Measurements from ENCODE around the gene BACH2. TPM values are rescaled to one million over a fixed set of nuclear protein-coding genes. Genes with fewer than 3 reads are reported as not detected.
A peak's percentile ranks its signal among the peaks of the same experiment; 100 is the strongest.

The BACH2 gene
- total and polyA plus RNA-seq, 2 of the 8 experiments (the other 6 are each of a cell fraction or from before 2014, with no cell fraction given), result 1.9 to 5.9 TPM

DNA sequence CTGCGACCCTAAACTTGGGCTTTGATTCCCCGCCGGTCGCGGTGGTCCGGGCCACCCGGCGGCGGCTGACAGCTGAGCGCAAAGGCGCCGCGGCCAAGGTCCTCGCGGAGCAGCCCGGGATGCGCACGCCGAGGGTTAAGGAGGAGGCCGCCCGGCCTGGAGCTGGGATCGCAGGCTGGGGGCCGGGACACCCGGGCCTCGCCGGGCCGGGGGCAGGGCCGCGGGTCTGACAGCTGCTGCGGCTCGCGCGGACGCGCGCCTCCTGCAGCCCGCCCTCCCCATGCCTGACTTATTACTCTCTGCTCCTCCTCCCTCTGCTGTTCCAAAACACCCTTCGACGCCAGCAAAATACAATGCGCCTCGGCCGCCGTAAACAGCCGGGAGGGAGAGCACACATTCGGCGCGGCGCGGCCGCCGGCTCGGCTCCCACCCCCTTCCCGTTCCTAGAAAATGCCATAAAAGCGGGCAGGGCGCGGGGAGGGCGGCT lies 746 bp downstream of the BACH2 start (continued):
- TF ChIP-seq, protein P1, sequence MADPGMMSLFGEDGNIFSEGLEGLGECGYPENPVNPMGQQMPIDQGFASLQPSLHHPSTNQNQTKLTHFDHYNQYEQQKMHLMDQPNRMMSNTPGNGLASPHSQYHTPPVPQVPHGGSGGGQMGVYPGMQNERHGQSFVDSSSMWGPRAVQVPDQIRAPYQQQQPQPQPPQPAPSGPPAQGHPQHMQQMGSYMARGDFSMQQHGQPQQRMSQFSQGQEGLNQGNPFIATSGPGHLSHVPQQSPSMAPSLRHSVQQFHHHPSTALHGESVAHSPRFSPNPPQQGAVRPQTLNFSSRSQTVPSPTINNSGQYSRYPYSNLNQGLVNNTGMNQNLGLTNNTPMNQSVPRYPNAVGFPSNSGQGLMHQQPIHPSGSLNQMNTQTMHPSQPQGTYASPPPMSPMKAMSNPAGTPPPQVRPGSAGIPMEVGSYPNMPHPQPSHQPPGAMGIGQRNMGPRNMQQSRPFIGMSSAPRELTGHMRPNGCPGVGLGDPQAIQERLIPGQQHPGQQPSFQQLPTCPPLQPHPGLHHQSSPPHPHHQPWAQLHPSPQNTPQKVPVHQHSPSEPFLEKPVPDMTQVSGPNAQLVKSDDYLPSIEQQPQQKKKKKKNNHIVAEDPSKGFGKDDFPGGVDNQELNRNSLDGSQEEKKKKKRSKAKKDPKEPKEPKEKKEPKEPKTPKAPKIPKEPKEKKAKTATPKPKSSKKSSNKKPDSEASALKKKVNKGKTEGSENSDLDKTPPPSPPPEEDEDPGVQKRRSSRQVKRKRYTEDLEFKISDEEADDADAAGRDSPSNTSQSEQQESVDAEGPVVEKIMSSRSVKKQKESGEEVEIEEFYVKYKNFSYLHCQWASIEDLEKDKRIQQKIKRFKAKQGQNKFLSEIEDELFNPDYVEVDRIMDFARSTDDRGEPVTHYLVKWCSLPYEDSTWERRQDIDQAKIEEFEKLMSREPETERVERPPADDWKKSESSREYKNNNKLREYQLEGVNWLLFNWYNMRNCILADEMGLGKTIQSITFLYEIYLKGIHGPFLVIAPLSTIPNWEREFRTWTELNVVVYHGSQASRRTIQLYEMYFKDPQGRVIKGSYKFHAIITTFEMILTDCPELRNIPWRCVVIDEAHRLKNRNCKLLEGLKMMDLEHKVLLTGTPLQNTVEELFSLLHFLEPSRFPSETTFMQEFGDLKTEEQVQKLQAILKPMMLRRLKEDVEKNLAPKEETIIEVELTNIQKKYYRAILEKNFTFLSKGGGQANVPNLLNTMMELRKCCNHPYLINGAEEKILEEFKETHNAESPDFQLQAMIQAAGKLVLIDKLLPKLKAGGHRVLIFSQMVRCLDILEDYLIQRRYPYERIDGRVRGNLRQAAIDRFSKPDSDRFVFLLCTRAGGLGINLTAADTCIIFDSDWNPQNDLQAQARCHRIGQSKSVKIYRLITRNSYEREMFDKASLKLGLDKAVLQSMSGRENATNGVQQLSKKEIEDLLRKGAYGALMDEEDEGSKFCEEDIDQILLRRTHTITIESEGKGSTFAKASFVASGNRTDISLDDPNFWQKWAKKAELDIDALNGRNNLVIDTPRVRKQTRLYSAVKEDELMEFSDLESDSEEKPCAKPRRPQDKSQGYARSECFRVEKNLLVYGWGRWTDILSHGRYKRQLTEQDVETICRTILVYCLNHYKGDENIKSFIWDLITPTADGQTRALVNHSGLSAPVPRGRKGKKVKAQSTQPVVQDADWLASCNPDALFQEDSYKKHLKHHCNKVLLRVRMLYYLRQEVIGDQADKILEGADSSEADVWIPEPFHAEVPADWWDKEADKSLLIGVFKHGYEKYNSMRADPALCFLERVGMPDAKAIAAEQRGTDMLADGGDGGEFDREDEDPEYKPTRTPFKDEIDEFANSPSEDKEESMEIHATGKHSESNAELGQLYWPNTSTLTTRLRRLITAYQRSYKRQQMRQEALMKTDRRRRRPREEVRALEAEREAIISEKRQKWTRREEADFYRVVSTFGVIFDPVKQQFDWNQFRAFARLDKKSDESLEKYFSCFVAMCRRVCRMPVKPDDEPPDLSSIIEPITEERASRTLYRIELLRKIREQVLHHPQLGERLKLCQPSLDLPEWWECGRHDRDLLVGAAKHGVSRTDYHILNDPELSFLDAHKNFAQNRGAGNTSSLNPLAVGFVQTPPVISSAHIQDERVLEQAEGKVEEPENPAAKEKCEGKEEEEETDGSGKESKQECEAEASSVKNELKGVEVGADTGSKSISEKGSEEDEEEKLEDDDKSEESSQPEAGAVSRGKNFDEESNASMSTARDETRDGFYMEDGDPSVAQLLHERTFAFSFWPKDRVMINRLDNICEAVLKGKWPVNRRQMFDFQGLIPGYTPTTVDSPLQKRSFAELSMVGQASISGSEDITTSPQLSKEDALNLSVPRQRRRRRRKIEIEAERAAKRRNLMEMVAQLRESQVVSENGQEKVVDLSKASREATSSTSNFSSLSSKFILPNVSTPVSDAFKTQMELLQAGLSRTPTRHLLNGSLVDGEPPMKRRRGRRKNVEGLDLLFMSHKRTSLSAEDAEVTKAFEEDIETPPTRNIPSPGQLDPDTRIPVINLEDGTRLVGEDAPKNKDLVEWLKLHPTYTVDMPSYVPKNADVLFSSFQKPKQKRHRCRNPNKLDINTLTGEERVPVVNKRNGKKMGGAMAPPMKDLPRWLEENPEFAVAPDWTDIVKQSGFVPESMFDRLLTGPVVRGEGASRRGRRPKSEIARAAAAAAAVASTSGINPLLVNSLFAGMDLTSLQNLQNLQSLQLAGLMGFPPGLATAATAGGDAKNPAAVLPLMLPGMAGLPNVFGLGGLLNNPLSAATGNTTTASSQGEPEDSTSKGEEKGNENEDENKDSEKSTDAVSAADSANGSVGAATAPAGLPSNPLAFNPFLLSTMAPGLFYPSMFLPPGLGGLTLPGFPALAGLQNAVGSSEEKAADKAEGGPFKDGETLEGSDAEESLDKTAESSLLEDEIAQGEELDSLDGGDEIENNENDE (IDR thresholded peaks at IDR 0.05; ENCODE audit: insufficient replicate concordance, low read length), result no peak
- TF ChIP-seq JUN (IDR thresholded peaks at IDR 0.05; ENCODE audit: low read depth, low read length), result no peak
- no peak for TF ChIP-seq CHD1 (IDR thresholded peaks at IDR 0.05; ENCODE audit: low read depth, low read length)
- peak; percentile 21 for TF ChIP-seq EZH2 (IDR thresholded peaks at IDR 0.05; ENCODE audit: low read depth, low read length, severe bottlenecking)
- no peak for TF ChIP-seq POLR2A (IDR thresholded peaks at IDR 0.05; ENCODE audit: control extremely low read depth in 1 of 2, low read depth in 2 of 2, low read length in 2 of 2)
- TF ChIP-seq BCL11A (IDR thresholded peaks at IDR 0.05; ENCODE audit: low read depth in 2 of 2, low read length in 2 of 2), result no peak
- TF ChIP-seq, protein P2, sequence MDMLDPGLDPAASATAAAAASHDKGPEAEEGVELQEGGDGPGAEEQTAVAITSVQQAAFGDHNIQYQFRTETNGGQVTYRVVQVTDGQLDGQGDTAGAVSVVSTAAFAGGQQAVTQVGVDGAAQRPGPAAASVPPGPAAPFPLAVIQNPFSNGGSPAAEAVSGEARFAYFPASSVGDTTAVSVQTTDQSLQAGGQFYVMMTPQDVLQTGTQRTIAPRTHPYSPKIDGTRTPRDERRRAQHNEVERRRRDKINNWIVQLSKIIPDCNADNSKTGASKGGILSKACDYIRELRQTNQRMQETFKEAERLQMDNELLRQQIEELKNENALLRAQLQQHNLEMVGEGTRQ (IDR thresholded peaks at IDR 0.05; ENCODE audit: low read length), result no peak
- TF ChIP-seq RNF2 (IDR thresholded peaks at IDR 0.05; ENCODE audit: borderline replicate concordance, low read depth, low read length, missing control alignments, poor library complexity, severe bottlenecking), result no peak
- 0 out of 2 replicates have a peak, but pooled peaks have one; percentile 32 for TF ChIP-seq POLR2AphosphoS5 (IDR thresholded peaks at IDR 0.05; ENCODE audit: low read depth, low read length)
- no peak for TF ChIP-seq SAP30 (IDR thresholded peaks at IDR 0.05; ENCODE audit: insufficient read depth, insufficient replicate concordance, low read length)
